OCI-LY1 (cell line): ENCODE data around the gene FNIP2.

Experiments used
- CTCF ChIP-seq: fragments of 200-600 bp; sonication (generic), shearing (Covaris generic); IDR thresholded peaks from 2 replicates; pipeline ENCODE4 v1.5.1; 2017; ENCODE audit warnings: mild to moderate bottlenecking, antibody characterized with exemption, low read length, moderate library complexity, mixed read lengths
- EZH2 ChIP-seq: fragments of 200-600 bp; sonication (generic), shearing (Covaris generic); IDR thresholded peaks from 2 replicates; pipeline ENCODE4 v1.8.0; 2017; ENCODE audit warnings: borderline replicate concordance, mixed run types, mild to moderate bottlenecking, antibody characterized with exemption, low read length, moderate library complexity, mixed read lengths

- TF ChIP-seq CTCF (no peak), EZH2 (no peak)
Measured at GRCh38 chr4:158808399-158808798, 39.6 kb downstream of the FNIP2 start.
